T1000 (cell line): ENCODE data around the gene NLRP1.

ENCODE experiments used
- DNase-seq: peaks from one replicate; lab custom pipeline; 2025; ENCODE audit warnings: mixed read lengths; lab: John Stamatoyannopoulos, UW

NLRP1 gene

DNA sequence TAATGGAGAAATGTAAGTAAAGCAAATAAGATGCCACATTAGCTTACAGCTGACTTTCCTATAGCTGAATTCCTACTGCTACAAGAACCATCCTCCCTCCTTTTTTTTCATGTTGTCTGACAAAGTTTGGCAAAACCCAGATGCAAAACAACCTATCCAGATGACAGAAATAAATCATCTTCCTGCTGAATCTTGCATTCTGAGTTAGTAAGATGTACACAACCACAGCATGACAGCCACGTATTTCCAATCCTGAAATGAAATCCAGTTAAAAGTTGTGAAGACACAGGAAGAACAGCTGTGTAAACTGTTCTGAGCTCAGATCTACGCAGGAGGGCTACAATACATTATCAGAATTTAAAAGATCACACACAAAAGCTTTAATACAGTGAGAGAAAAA, 110.4 kb downstream of the NLRP1 start:
- no peak for DNase-seq

DNA sequence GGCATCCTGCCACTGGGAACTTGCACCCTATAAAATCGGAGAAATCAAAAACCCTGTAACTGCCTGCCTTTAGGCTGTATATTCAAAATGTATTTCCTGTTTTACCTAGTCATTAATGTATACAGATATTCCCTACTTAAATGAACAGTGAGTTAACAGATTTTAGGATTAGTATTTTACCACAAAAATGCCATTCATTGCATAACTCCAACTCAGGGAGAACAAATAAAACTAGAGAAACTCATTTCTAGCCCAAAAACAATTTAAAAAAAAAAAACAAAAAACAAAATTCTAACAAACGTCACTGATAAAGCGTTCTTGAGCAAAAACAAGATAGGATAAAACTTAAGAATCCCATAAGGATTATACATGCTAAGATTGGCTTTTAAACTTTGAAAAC, 111.8 kb downstream of the NLRP1 start:
- no peak for DNase-seq

GRCh38 chr17:5468075-5468473, 116.2 kb downstream of the NLRP1 start:
- DNase-seq, result no peak

- DNase-seq, result no peak
Measured at GRCh38 chr17:5467416-5467815, 116.9 kb downstream of the NLRP1 start.

DNA sequence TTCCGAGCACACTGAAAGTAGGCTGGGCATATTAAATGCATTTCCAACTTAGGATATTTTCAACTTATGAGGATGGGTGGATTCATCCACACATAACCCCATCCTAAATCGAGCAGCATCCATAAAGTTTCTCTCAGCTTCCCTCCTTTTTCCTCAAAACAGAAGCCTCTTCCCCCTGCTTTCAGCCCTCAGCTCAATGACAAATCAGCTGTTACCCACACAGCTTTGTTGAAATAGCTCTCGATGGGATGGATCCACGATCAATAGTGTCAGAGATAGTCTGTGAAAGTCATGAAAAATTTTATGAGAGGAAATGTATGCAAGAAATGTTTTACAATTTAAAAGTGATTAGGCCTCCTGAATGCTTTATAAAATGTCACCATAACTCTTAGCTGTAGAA, 118.0 kb downstream of the NLRP1 start:
- DNase-seq, result no peak

DNA sequence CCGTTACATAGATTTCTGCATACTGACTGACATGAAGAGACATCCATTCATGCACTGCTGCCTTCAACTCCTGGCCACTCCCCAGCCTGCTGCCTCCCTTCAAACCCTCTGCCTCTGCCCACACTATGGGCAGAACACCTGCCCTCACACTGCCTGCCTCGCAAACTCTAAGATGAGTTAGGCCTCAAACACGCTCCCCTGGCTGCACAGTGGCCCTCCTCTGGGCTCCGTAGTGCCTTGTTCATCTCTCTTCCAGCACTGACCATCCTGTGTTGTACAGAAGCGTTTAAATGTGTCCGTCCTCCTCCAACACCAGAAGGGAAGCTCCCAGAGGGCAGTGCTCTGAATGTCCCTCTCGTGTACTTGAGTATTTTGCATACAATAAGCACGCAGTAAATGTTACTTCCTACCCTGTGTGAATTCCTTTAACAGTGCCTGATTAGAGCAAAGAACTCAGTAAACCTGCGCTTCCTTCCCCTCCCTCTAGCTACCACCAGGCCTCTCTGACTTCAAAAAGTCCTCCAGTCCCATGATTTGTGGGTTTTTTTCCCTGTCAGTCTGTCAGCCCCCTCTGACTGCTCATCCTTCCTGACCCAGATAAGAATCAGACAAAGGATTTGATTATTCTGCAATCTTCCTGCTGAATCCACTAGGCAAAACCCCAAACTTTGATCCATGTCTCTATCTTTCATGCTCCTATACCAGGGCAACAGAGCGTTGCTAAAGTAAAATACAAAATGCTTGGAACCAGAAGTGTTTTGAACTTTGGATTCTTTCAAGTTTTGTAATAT, 119.4 kb downstream of the NLRP1 start:
- DNase-seq, result no peak
